Measurements from ENCODE around the gene TNNT3.

- TF ChIP-seq, protein P1, sequence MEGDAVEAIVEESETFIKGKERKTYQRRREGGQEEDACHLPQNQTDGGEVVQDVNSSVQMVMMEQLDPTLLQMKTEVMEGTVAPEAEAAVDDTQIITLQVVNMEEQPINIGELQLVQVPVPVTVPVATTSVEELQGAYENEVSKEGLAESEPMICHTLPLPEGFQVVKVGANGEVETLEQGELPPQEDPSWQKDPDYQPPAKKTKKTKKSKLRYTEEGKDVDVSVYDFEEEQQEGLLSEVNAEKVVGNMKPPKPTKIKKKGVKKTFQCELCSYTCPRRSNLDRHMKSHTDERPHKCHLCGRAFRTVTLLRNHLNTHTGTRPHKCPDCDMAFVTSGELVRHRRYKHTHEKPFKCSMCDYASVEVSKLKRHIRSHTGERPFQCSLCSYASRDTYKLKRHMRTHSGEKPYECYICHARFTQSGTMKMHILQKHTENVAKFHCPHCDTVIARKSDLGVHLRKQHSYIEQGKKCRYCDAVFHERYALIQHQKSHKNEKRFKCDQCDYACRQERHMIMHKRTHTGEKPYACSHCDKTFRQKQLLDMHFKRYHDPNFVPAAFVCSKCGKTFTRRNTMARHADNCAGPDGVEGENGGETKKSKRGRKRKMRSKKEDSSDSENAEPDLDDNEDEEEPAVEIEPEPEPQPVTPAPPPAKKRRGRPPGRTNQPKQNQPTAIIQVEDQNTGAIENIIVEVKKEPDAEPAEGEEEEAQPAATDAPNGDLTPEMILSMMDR (IDR thresholded peaks at IDR 0.05) = no peak
- no peak for TF ChIP-seq POLR2A (IDR thresholded peaks at IDR 0.05)
These were observed 3.9 kb downstream of the TNNT3 start for GRCh38 chr11:1923201-1923956.

Measured in thyroid gland (tissue), 4 donors.